ENCODE data around the gene PIK3R6. TPM values are rescaled to one million over a fixed set of nuclear protein-coding genes. Genes with fewer than 3 reads are reported as not detected.
A peak's percentile ranks its signal among the peaks of the same experiment; 100 is the strongest.

Gene PIK3R6
- total RNA-seq, 2 donors from 2014 or later: 0.81 to 6.2 TPM

GRCh38 chr17:8875957-8876356, 8.5 kb upstream of the PIK3R6 start:
- Mint-ChIP-seq H3K27ac (no peak overlapping the region), H3K4me1 (ENCODE audit: low read depth in 2 of 2) (peaks cover 2 to 21% of the 10 kb centered on the region in 2 donors), H3K36me3 (peaks cover 14% of the 10 kb centered on the region), H3K9me3 (no peaks in the 10 kb centered on the region), H3K27me3 (no peaks in the 10 kb centered on the region), H3K4me3 (no peak overlapping the region)
- no peak for ATAC-seq
- no peak for DNase-seq (ENCODE audit: low spot score)

GRCh38 chr17:8875436-8875835, 8.0 kb upstream of the PIK3R6 start:
- Mint-ChIP-seq H3K27ac (no peak overlapping the region), H3K9me3 (no peaks in the 10 kb centered on the region), H3K27me3 (no peaks in the 10 kb centered on the region), H3K36me3 (peaks cover 14% of the 10 kb centered on the region), H3K4me3 (no peak overlapping the region), H3K4me1 (ENCODE audit: low read depth in 2 of 2) (peaks cover 7 to 18% of the 10 kb centered on the region in 2 donors)
- no peak for ATAC-seq
- no peak for DNase-seq (ENCODE audit: low spot score)

- DNase-seq (ENCODE audit: low spot score): no peak
- Mint-ChIP-seq H3K4me1 (ENCODE audit: low read depth in 2 of 2) (peaks cover 21 to 27% of the 10 kb centered on the region in 2 donors), H3K27me3 (no peaks in the 10 kb centered on the region), H3K9me3 (no peaks in the 10 kb centered on the region), H3K27ac (peak overlapping the region in 1 of 2 donors; percentile 75), H3K36me3 (peaks cover 9% of the 10 kb centered on the region), H3K4me3 (no peak overlapping the region)
- ATAC-seq: peak in 1 of 2 donors; percentile 40
Measured at GRCh38 chr17:8873801-8874715, 6.6 kb upstream of the PIK3R6 start.

GRCh38 chr17:8872705-8873435, 5.4 kb upstream of the PIK3R6 start:
- ATAC-seq (no peak), DNase-seq (ENCODE audit: low spot score) (no peak)
- H3K27ac Mint-ChIP-seq: peak overlapping the region in 1 of 2 donors; percentile 75
- H3K4me1 Mint-ChIP-seq (ENCODE audit: low read depth in 2 of 2): peaks cover 32 to 33% of the 10 kb centered on the region in 2 donors
- H3K36me3 Mint-ChIP-seq: peaks cover 2% of the 10 kb centered on the region
- H3K9me3 Mint-ChIP-seq: no peaks in the 10 kb centered on the region
- no peaks in the 10 kb centered on the region for H3K27me3 Mint-ChIP-seq
- H3K4me3 Mint-ChIP-seq: no peak overlapping the region

GRCh38 chr17:8872036-8872704, 4.7 kb upstream of the PIK3R6 start:
- H3K4me1 Mint-ChIP-seq (ENCODE audit: low read depth in 2 of 2): peaks cover 38 to 40% of the 10 kb centered on the region in 2 donors
- ATAC-seq (no peak), DNase-seq (ENCODE audit: low spot score) (no peak)
- no peaks in the 10 kb centered on the region for H3K27me3 Mint-ChIP-seq
- H3K9me3 Mint-ChIP-seq: no peaks in the 10 kb centered on the region
- no peak overlapping the region for H3K27ac Mint-ChIP-seq
- H3K4me3 Mint-ChIP-seq: no peak overlapping the region
- no peaks in the 10 kb centered on the region for H3K36me3 Mint-ChIP-seq

- Mint-ChIP-seq H3K27me3 (no peaks in the 10 kb centered on the region), H3K27ac (no peak overlapping the region), H3K36me3 (no peaks in the 10 kb centered on the region), H3K4me3 (no peak overlapping the region), H3K4me1 (ENCODE audit: low read depth in 2 of 2) (peaks cover 45 to 49% of the 10 kb centered on the region in 2 donors), H3K9me3 (no peaks in the 10 kb centered on the region)
- no peak for DNase-seq (ENCODE audit: low spot score)
- no peak for ATAC-seq
Measured at GRCh38 chr17:8871081-8871581, 3.7 kb upstream of the PIK3R6 start.

- H3K9me3 Mint-ChIP-seq: no peaks in the 10 kb centered on the region
- no peaks in the 10 kb centered on the region for H3K36me3 Mint-ChIP-seq
- DNase-seq (ENCODE audit: low spot score) (no peak), ATAC-seq (no peak)
- H3K4me1 Mint-ChIP-seq (ENCODE audit: low read depth in 2 of 2): peaks cover 45 to 49% of the 10 kb centered on the region in 2 donors
- H3K4me3 Mint-ChIP-seq: no peak overlapping the region
- no peaks in the 10 kb centered on the region for H3K27me3 Mint-ChIP-seq
- peak overlapping the region in 1 of 2 donors; percentile 58 for H3K27ac Mint-ChIP-seq
Measured at GRCh38 chr17:8870406-8871040, 3.0 kb upstream of the PIK3R6 start.

- ATAC-seq: peak in 1 of 2 donors; percentile 15
- DNase-seq (ENCODE audit: low spot score): no peak
- no peaks in the 10 kb centered on the region for H3K9me3 Mint-ChIP-seq
- H3K27ac Mint-ChIP-seq: peak overlapping the region in 1 of 2 donors; percentile 58
- H3K36me3 Mint-ChIP-seq: no peaks in the 10 kb centered on the region
- H3K27me3 Mint-ChIP-seq: no peaks in the 10 kb centered on the region
- peak overlapping the region; percentile 78 for H3K4me3 Mint-ChIP-seq
- H3K4me1 Mint-ChIP-seq (ENCODE audit: low read depth in 2 of 2): peaks cover 42 to 49% of the 10 kb centered on the region in 2 donors
Measured at GRCh38 chr17:8869114-8869815, 1.8 kb upstream of the PIK3R6 start.

GRCh38 chr17:8868529-8868951, 1.1 kb upstream of the PIK3R6 start:
- Mint-ChIP-seq H3K4me3 (peak overlapping the region; percentile 78), H3K27me3 (no peaks in the 10 kb centered on the region), H3K36me3 (no peaks in the 10 kb centered on the region), H3K27ac (peak overlapping the region; percentile 58 to 79), H3K4me1 (ENCODE audit: low read depth in 2 of 2) (peaks cover 37 to 49% of the 10 kb centered on the region in 2 donors), H3K9me3 (no peaks in the 10 kb centered on the region)
- DNase-seq (ENCODE audit: low spot score) (no peak), ATAC-seq (peak; percentile 71 to 90)

GRCh38 chr17:8868092-8868491, 618 bp upstream of the PIK3R6 start:
- ATAC-seq: no peak
- no peaks in the 10 kb centered on the region for H3K9me3 Mint-ChIP-seq
- peak overlapping the region; percentile 58 to 79 for H3K27ac Mint-ChIP-seq
- H3K36me3 Mint-ChIP-seq: no peaks in the 10 kb centered on the region
- no peak for DNase-seq (ENCODE audit: low spot score)
- H3K27me3 Mint-ChIP-seq: no peaks in the 10 kb centered on the region
- H3K4me3 Mint-ChIP-seq: peak overlapping the region; percentile 78
- H3K4me1 Mint-ChIP-seq (ENCODE audit: low read depth in 2 of 2): peaks cover 37 to 49% of the 10 kb centered on the region in 2 donors

GRCh38 chr17:8865811-8866210, 1.7 kb downstream of the PIK3R6 start:
- peak overlapping the region; percentile 20 for H3K4me3 Mint-ChIP-seq
- peaks cover 52 to 65% of the 10 kb centered on the region in 2 donors for H3K4me1 Mint-ChIP-seq (ENCODE audit: low read depth in 2 of 2)
- H3K27ac Mint-ChIP-seq: no peak overlapping the region
- ATAC-seq (no peak), DNase-seq (ENCODE audit: low spot score) (no peak)
- no peaks in the 10 kb centered on the region for H3K27me3 Mint-ChIP-seq
- no peaks in the 10 kb centered on the region for H3K36me3 Mint-ChIP-seq
- H3K9me3 Mint-ChIP-seq: no peaks in the 10 kb centered on the region

- ATAC-seq (no peak), DNase-seq (ENCODE audit: low spot score) (no peak)
- Mint-ChIP-seq H3K36me3 (no peaks in the 10 kb centered on the region), H3K27ac (no peak overlapping the region), H3K9me3 (no peaks in the 10 kb centered on the region), H3K4me3 (no peak overlapping the region), H3K4me1 (ENCODE audit: low read depth in 2 of 2) (peaks cover 52 to 61% of the 10 kb centered on the region in 2 donors), H3K27me3 (no peaks in the 10 kb centered on the region)
Measured at GRCh38 chr17:8865385-8865784, 2.1 kb downstream of the PIK3R6 start.

Measured in natural killer cell treated with Interleukin-12 subunit alpha and Interleukin-12 subunit beta and Interleukin-15 and Interleukin-18, amount 100 ng/mL, for 72 hours (primary cell).